Fibroblast of skin of scalp (primary cell): Measurements from ENCODE around the gene PSMA7.
"Not testable (repeated sequence)": the region's sequence is repeated elsewhere in the genome, so short reads cannot be mapped to it uniquely, and the experiment has no call there.

Experiments
- DNase-seq: peaks from one replicate; pipeline ENCODE4 v3.0.0-alpha.2; 2013

PSMA7 gene

DNA sequence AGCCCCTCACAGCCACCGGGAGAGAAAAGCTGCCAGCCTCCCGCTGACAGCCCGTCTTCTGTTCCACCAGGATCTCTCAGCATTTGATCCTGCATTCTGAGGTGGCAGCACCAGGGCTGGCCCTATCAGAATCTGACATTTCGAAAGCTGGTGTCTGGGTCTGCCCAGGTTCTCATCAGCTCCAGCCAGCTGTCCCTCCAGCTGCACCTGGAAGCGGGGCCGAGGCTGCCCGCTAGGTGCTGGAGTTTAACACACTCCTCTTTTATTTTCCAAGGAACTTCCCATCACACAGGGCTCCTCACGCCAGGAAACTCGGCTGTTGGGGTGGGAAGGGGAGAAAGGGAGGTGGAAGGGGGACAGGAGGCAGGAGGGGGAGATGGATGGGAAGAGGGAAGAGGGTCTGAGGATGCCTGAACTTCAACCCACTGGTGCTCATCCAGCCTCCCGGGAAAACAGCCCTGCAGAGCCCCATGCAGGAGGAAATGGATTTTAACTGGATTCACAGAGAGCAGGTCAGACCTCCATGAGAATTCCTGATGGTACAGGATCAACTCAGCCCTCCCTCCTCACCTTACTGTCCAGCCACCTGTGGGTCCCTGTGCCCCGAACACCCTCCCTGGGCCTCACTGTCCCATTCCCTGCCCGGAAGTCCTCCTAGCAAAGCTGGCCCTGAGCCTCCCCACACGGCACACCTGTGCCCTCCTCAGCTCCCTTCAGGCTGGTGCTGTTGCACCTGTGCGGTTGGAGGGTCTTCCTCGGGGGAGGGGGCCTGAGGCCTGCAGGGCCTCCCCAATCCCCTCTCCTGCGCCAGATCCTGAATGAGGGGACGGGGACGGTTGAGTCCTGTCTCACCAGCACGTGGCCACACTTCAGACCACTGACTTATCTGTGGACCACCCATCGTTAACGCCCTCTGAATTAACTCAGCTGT is 24.8 kb downstream of the PSMA7 start:
- no peak for DNase-seq

DNA sequence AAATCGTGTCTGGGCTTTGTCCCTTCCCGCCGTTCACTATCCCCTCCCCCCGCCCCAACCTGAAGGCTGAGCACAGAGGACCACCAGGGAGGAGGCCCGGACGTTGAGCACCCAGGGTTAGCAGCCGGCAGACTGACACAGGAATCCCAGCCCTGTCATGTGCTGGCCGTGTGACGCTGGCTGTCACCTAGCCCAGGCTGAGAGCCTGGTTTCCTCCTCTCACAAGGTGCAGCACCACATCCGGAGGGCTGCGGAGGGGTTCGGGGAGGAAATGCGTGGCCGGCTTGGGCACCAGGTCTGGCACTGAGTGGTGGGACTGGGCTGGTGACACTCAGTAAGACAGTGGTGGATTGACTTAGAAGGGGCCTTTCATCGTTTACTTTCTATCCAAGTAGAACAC is 25.5 kb downstream of the PSMA7 start:
- DNase-seq, result no peak

DNA sequence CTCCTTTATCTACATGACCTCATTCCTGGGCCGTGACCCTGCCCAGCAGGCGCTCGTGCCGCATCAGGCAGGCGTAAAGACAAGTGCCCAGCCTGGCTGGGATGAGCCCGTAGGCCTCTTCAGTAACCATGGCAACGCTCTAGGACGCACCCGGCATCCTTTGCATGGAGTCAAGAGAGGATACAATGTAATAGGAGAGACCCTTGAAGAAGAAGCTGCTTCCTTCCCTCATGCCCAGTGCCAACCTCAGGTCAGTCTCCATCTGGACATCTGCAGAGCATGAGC is 25.9 kb downstream of the PSMA7 start:
- DNase-seq, result no peak

GRCh38 chr20:62116558-62117361 is 26.4 kb downstream of the PSMA7 start:
- DNase-seq, result no peak

- not testable (repeated sequence) for DNase-seq
These were observed 27.3 kb downstream of the PSMA7 start for GRCh38 chr20:62115800-62116407.

DNA sequence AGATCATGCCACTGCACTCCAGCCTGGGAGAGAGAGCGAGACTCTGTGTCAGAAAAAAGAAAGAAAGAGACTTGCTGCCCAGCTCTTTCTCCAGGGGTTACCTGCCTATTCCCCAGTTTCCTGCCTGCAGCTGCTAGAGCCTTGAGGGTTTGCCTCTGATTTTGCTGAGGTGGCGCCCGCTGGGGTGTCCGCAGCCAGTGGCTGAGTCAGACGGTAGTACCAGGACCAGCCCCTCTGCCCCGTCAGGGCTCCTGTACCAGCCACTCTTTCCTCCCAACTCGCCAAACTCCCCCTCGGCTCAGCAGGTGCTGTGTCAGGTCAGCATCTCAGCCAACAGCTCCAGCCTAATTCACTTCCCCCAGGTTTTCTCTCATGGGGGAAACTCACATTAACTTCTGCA is 28.3 kb downstream of the PSMA7 start:
- DNase-seq, result no peak

- no peak for DNase-seq
These were observed 30.8 kb downstream of the PSMA7 start for GRCh38 chr20:62112368-62112767.

GRCh38 chr20:62111148-62111547 is 32.0 kb downstream of the PSMA7 start:
- no peak for DNase-seq

GRCh38 chr20:62105592-62105991 is 37.6 kb downstream of the PSMA7 start:
- no peak for DNase-seq

- DNase-seq, result no peak
These were observed 38.3 kb downstream of the PSMA7 start for GRCh38 chr20:62104791-62105345.

DNA sequence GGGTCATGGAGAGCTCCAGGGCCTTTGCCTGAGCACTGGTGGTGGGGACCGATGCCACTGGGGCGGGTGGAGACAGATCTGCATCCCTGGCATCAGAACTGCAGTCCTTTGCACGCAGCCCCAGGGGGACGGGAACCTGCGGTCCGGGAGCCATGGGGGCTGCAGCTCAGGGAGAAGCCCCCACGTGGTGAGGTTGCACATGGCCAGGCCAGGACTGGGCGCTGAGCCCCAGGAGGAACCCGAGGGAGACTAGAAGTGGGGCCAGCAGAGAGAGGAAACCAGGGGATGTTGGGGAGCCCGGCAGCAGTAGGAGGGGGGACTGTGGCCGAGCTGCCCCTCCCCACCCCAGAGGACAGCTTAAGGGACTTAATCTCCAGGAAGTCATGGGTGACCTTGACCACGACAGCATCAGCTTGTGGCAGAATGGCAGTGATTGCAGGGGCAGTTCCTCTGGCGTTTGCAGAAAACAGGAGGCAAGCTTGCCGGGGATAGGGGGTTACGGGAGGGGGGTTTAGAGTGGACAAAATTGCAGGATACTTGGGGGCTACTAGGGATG is 38.9 kb downstream of the PSMA7 start:
- DNase-seq, result no peak

- DNase-seq, result no peak
These were observed 39.5 kb downstream of the PSMA7 start for GRCh38 chr20:62103508-62104233.

DNA sequence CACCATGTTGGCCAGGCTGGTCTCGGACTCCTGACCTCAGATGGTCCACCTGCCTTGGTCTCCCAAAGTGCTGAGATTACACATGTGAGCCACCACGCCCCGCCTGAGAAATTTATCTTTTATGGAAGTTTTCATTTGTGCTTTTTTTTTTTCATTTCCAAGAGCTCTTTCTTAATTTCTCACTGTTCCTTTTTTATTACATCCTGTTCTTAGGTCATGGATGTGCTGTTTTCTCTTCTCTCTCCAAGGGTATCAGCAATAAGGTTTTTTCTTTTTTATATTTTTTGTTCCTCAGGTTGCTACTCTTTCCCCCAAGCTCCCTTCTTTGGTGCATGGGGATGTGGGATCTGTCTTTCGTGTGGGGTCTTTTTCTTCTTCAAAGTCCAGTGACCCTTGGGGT is 42.1 kb downstream of the PSMA7 start:
- no peak for DNase-seq

GRCh38 chr20:62097881-62098407 is 45.2 kb downstream of the PSMA7 start:
- DNase-seq, result no peak

DNA sequence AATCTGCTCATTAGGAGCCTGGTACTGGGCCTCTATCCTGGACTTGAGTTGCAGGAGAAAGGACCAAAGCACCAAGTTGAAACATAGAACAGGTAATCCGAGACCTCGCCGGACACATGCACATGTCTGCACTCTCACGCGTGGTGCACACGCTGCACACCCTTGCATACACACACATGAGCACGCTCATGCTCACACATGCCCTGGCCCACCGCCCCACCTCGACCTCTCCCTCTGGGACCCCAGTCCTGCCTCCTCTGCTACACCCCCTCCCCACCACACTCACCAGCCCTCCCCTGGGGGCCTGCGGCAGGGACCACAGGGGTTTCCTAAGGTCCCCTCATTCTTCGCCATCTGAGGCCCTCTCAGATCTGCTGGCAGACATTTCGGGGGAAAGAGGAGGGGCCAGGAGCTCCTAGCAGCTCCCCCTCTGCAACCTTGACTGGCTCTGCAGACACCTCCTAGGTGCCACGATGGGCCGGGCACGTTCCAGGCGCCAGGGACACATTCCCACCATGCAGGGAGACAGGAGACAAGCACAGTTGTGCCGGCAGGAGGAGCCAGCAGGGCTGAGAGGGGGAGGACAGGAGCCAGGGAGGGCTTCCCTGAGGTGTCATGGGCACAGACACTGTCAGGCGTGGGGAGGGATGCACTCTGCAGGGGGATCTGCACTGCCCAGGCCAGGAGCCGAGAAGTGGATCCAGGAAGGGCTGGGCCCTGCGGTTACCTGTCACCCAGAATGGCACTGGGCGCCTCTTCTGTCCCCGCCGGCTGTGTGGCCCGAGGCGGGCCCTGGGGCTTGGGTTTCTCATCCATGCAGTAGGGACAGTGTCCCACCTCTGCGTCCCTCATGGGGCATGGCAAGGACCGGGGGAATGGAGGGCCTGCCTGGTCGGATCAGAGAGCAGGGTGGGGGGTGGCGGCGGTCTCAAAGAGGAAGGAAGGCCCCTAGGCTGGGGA is 46.5 kb downstream of the PSMA7 start:
- no peak for DNase-seq

- DNase-seq, result no peak
These were observed 53.8 kb downstream of the PSMA7 start for GRCh38 chr20:62089393-62089792.

DNA sequence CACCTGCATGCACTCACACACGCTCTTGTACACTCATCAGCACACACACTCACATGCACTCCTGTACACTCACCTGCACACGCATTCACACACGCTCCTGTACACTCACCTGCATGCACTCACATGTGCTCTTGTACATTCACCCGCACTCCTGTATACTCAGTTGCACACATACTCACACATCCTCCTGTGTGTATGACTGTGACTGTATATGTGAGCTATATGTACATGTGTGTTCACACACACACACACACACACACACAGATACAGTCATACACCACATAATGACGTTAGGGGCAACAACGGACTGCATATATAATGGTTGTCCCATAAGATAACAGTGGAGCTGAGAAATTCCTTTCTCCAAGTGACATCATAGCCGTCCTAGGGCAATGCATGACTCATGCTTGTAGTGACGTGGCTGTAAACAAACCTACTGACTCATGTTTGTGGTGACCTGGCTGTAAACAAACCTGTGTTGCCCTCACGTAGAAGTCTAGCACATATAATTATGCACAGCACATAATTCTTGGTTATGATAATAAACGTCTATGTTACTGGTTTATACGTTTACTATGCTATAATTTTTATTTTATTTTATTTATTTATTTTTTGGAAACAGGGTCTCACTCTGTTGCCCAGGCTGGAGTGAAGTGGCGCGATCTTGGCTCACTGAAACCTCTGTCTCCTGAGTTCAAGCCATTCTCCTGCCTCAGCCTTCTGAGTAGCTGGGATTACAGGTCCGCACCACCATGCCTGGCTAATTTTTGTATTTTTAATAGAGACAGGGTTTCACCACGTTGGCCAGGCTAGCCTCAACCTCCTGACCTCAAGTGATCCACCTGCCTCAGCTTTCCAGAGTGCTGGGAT is 54.7 kb downstream of the PSMA7 start:
- peak; percentile 39 for DNase-seq

- no peak for DNase-seq
These were observed 55.6 kb downstream of the PSMA7 start for GRCh38 chr20:62087632-62088031.

DNA sequence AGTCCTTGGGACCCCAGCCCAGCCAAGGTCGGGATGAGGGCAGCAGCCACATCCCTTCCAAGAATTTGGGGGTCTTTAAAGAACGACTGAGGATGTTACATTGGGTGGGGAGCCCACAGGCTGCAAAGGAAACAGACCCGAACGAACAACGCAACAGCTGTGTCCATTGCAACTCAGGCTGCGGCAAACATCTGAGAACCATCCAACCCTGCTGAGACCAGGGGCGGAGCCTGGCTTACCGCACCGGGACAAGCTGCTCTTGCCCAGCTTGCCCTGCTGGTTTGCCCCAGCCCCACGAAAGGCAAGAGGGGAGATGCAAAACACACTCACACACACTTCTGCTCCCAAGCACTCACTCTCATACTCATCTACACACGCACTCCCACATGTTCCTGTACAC is 56.0 kb downstream of the PSMA7 start:
- no peak for DNase-seq
